ENCODE results near the gene BCL2L14.

The BCL2L14 gene

DNA sequence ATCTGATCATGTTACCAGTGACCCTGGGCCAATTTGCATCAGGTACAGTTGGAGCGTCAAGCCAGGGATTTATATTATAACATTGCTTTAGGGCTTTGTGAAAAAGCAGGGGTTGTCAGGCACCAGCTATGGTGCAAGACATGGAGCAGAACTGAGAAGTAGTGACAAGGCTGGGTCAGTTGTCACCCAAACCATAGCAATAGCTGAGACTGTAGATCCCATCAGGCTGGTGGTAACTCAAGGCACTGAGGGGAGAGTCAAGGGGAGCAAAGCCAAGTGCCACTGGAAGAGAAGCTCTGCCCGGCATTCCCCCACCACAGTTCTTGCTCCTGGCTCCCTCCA is 16.9 kb downstream of the BCL2L14 start:
- no peak overlapping the region for H3K4me3 ChIP-seq (ENCODE audit: control insufficient read depth, low read depth, low read length)
- DNase-seq (ENCODE audit: low read depth): no peak
- TF ChIP-seq, protein P1, sequence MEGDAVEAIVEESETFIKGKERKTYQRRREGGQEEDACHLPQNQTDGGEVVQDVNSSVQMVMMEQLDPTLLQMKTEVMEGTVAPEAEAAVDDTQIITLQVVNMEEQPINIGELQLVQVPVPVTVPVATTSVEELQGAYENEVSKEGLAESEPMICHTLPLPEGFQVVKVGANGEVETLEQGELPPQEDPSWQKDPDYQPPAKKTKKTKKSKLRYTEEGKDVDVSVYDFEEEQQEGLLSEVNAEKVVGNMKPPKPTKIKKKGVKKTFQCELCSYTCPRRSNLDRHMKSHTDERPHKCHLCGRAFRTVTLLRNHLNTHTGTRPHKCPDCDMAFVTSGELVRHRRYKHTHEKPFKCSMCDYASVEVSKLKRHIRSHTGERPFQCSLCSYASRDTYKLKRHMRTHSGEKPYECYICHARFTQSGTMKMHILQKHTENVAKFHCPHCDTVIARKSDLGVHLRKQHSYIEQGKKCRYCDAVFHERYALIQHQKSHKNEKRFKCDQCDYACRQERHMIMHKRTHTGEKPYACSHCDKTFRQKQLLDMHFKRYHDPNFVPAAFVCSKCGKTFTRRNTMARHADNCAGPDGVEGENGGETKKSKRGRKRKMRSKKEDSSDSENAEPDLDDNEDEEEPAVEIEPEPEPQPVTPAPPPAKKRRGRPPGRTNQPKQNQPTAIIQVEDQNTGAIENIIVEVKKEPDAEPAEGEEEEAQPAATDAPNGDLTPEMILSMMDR (IDR thresholded peaks at IDR 0.05; ENCODE audit: control insufficient read depth, insufficient read depth, low read depth, low read length, missing control alignments): no peak

DNA sequence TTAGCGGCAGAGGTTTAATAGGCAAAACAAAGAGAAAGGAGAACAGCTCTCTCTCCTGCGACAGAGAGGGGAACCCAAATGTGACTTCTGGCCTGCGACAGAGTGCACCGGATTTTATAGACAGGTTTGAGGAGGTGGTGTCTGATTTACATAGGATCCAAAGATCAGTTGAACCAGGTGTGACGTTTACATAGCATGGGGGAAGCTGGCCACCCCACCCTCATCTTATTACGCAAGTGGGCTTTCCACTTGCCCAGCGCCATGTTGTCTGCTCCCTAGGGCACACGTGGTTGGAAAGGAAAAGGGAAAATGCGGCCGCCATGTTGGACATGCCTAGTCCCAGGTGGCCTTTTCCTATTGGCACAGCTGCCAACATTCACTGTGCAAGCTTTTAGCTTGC is 17.4 kb downstream of the BCL2L14 start:
- TF ChIP-seq, protein P1 (IDR thresholded peaks at IDR 0.05; ENCODE audit: control insufficient read depth, insufficient read depth, low read depth, low read length, missing control alignments): no peak
- no peak overlapping the region for H3K4me3 ChIP-seq (ENCODE audit: control insufficient read depth, low read depth, low read length)
- DNase-seq (ENCODE audit: low read depth): no peak

- no peak for DNase-seq (ENCODE audit: low read depth)
- TF ChIP-seq, protein P1 (IDR thresholded peaks at IDR 0.05; ENCODE audit: control insufficient read depth, insufficient read depth, low read depth, low read length, missing control alignments): no peak
- H3K4me3 ChIP-seq (ENCODE audit: control insufficient read depth, low read depth, low read length): no peak overlapping the region
Measured at GRCh38 chr12:12088761-12089160, 18.0 kb downstream of the BCL2L14 start.

- no peak overlapping the region for H3K4me3 ChIP-seq (ENCODE audit: control insufficient read depth, low read depth, low read length)
- TF ChIP-seq, protein P1 (IDR thresholded peaks at IDR 0.05; ENCODE audit: control insufficient read depth, insufficient read depth, low read depth, low read length, missing control alignments): no peak
- DNase-seq (ENCODE audit: low read depth): no peak
Measured at GRCh38 chr12:12091071-12091470, 20.3 kb downstream of the BCL2L14 start.

DNA sequence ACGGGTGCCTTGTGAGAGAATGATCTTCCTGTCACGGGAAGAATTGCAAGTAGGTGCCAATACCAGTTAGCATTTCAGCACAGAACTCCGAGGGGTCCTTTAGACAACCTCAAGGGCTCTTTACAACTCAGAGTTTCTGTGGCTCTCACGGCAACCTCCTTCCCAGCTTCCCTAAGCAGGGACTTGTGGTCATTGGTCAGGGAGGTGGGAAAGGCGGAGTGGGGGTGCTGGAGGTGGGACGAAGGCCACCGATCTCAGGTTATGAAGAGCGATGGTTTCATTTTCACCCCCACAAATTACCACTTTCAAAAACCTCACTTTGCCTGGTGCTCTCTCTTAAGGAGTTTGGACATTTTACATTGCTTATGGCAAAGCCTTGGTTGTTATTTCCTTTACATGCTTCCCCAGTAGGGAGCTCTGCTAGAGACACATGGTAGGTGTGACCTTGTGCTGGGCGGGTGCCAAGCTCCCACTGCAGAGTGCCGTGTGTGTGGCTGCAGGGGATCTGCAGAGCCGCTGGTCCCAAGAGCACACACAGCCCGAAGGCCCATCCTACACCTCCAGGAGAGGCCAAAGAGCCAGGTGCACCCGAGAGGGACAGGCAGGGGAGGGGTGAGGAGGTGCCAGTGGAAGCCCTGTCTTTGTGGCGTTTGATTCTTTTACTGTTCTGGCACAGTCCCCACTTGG is 21.4 kb downstream of the BCL2L14 start:
- no peak overlapping the region for H3K4me3 ChIP-seq (ENCODE audit: control insufficient read depth, low read depth, low read length)
- no peak for DNase-seq (ENCODE audit: low read depth)
- TF ChIP-seq, protein P1 (IDR thresholded peaks at IDR 0.05; ENCODE audit: control insufficient read depth, insufficient read depth, low read depth, low read length, missing control alignments): no peak

- TF ChIP-seq, protein P1 (IDR thresholded peaks at IDR 0.05; ENCODE audit: control insufficient read depth, insufficient read depth, low read depth, low read length, missing control alignments): no peak
- H3K4me3 ChIP-seq (ENCODE audit: control insufficient read depth, low read depth, low read length): no peak overlapping the region
- DNase-seq (ENCODE audit: low read depth): no peak
Measured at GRCh38 chr12:12094481-12094880, 23.7 kb downstream of the BCL2L14 start.
